OCI-LY3 (cell line): ENCODE data around the gene B4GALNT1.
A peak's percentile ranks its signal among the peaks of the same experiment; 100 is the strongest.

Experiments used
- H2AFZ ChIP-seq: fragments of 200-600, 300-600 bp; shearing (Covaris generic); 2 replicates; pipeline ENCODE4 v1.6.0; 2014; ENCODE audit warnings: antibody characterized with exemption, low read depth, low read length
- H3K27ac ChIP-seq: fragments of 200-600, 300-600 bp; sonication (generic); 2 replicates; pipeline ENCODE4 v1.5.1; 2014; ENCODE audit warnings: mild to moderate bottlenecking, low read length, moderate library complexity, mixed read lengths
- H3K27me3 ChIP-seq: fragments of 200-600, 300-600 bp; sonication (generic); 2 replicates; pipeline ENCODE4 v1.6.1; 2014; ENCODE audit warnings: low read depth, low read length, mixed read lengths
- H3K36me3 ChIP-seq: fragments of 200-600, 300-600 bp; sonication (generic); replicated peaks from 2 replicates; pipeline ENCODE3; 2014; ENCODE audit warnings: low read depth, low read length, mixed read lengths
- H3K4me1 ChIP-seq: fragments of 300-600, 200-600 bp; sonication (generic); 2 replicates; pipeline ENCODE4 v1.6.1; 2014; ENCODE audit warnings: low read length, mixed read lengths
- H3K4me2 ChIP-seq: fragments of 200-600, 300-600 bp; sonication (generic); 2 replicates; pipeline ENCODE4 v1.6.1; 2014; ENCODE audit warnings: low read length, mixed read lengths
- H3K4me3 ChIP-seq: fragments of 300-600, 200-600 bp; sonication (generic); 2 replicates; pipeline ENCODE4 v1.5.1; 2014; ENCODE audit warnings: antibody characterized with exemption, mild to moderate bottlenecking, low read length, moderate library complexity
- H3K79me2 ChIP-seq: fragments of 300-600, 200-600 bp; shearing (Covaris generic); 2 replicates; pipeline ENCODE4 v1.6.1; 2014; ENCODE audit warnings: mild to moderate bottlenecking, low read length, mixed read lengths
- H3K9ac ChIP-seq: fragments of 300-600, 200-600 bp; shearing (Covaris generic); 2 replicates; pipeline ENCODE4 v1.6.0; 2014; ENCODE audit warnings: mild to moderate bottlenecking, low read length, moderate library complexity
- H3K9me3 ChIP-seq: fragments of 200-600, 300-600 bp; shearing (Covaris generic); 2 replicates; pipeline ENCODE4 v1.6.1; 2014; ENCODE audit warnings: low read length, mixed read lengths; ENCODE audit not compliant: insufficient read depth
- H4K20me1 ChIP-seq: fragments of 200-600, 300-600 bp; sonication (generic); 2 replicates; pipeline ENCODE4 v1.6.1; 2016; ENCODE audit warnings: low read length, mixed read lengths; ENCODE audit not compliant: insufficient read depth
- EZH2phosphoT487 ChIP-seq: fragments of 200-600 bp; shearing (Covaris generic); IDR thresholded peaks from 2 replicates; pipeline ENCODE4 v1.6.1; 2018; ENCODE audit warnings: antibody characterized with exemption, mixed run types, low read depth
- TF ChIP-seq, protein P1 (sequence below): fragments of 200-600, 300-600 bp; sonication (generic); IDR thresholded peaks from 2 replicates; pipeline ENCODE4 v1.5.1; 2014; ENCODE audit warnings: antibody characterized with exemption, low read length, low read depth

The B4GALNT1 gene

DNA sequence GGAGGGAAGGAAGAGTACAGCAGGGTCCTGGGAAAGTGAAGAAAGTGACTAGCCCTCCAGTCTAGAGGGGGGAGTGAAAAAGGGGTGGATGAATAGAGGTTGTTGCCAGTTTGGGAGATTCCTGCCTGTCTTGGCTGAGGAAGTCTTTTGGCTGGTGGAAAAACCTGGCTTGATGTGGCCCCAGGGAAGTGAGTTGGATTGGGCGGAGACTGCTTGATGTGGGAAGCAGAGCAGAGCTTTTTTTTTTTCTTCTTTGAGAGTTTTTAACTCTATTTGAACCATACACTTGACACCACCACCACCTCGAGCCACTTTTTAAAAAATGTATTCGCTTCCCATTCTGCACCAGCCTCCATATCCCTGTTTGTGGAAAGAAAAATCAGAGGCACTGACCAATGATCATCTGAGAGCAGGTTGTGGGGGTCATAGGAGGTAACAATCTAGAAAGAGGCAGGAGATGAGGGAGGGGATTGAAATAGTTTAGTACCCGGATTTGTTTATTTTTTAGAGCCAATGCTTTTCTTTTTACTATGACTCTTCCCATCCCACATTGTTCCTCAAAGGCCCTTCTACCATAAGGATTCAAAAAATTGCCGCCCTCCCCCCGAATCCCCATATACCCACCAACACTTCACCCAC, 29.1 kb downstream of the B4GALNT1 start:
- H3K79me2 ChIP-seq, result peaks cover 11% of the 10 kb centered on the region
- peak overlapping the region; percentile 95 for H2AFZ ChIP-seq
- H3K4me2 ChIP-seq, result peak overlapping the region; percentile 100
- H3K27me3 ChIP-seq, result no peaks in the 10 kb centered on the region
- H3K9me3 ChIP-seq, result no peaks in the 10 kb centered on the region
- no peaks in the 10 kb centered on the region for H4K20me1 ChIP-seq
- H3K4me3 ChIP-seq, result peak overlapping the region; percentile 100
- TF ChIP-seq, protein P1, sequence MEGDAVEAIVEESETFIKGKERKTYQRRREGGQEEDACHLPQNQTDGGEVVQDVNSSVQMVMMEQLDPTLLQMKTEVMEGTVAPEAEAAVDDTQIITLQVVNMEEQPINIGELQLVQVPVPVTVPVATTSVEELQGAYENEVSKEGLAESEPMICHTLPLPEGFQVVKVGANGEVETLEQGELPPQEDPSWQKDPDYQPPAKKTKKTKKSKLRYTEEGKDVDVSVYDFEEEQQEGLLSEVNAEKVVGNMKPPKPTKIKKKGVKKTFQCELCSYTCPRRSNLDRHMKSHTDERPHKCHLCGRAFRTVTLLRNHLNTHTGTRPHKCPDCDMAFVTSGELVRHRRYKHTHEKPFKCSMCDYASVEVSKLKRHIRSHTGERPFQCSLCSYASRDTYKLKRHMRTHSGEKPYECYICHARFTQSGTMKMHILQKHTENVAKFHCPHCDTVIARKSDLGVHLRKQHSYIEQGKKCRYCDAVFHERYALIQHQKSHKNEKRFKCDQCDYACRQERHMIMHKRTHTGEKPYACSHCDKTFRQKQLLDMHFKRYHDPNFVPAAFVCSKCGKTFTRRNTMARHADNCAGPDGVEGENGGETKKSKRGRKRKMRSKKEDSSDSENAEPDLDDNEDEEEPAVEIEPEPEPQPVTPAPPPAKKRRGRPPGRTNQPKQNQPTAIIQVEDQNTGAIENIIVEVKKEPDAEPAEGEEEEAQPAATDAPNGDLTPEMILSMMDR, result no peak
- no peak for TF ChIP-seq EZH2phosphoT487
- peak overlapping the region; percentile 97 for H3K9ac ChIP-seq
- H3K27ac ChIP-seq, result peak overlapping the region; percentile 52; the same call in 1 of the 2 replicates
- H3K4me1 ChIP-seq, result peaks cover 13% of the 10 kb centered on the region
- peaks cover 10% of the 10 kb centered on the region for H3K36me3 ChIP-seq

DNA sequence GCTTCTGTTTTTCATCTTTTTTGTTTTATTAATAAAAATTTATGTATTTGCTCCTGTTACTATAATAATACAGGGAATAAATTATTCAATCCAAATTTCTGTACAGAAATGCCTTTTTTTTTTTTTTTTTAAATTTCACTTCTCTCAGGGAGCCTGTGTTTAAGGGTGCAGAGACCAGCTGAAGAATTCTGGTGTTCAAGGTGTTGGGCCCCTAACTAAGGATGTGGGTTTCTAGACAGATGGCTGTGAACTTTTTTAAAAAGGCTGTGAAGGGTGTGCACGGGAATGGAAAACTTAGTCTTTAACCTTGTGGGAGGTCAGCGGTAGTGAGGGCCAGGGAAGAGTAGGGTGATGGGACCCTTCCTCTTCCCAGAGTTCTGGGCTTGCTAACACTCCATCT, 29.7 kb downstream of the B4GALNT1 start:
- H2AFZ ChIP-seq, result no peak overlapping the region

GRCh38 chr12:57602544-57602943, 30.5 kb downstream of the B4GALNT1 start:
- H3K79me2 ChIP-seq, result peaks cover 11% of the 10 kb centered on the region
- TF ChIP-seq EZH2phosphoT487, result no peak
- TF ChIP-seq, protein P1, result no peak
- H3K27me3 ChIP-seq, result no peaks in the 10 kb centered on the region
- peaks cover 7% of the 10 kb centered on the region for H3K36me3 ChIP-seq
- H3K9ac ChIP-seq, result no peak overlapping the region
- no peaks in the 10 kb centered on the region for H3K9me3 ChIP-seq
- H3K27ac ChIP-seq, result no peak overlapping the region
- peaks cover 13% of the 10 kb centered on the region for H3K4me1 ChIP-seq
- H4K20me1 ChIP-seq, result no peaks in the 10 kb centered on the region
- no peak overlapping the region for H3K4me3 ChIP-seq
- H2AFZ ChIP-seq, result no peak overlapping the region
- H3K4me2 ChIP-seq, result no peak overlapping the region

More for the DNA sequence above, 29.7 kb downstream of the B4GALNT1 start:
- Histone ChIP-seq H3K4me3 (no peak overlapping the region), H4K20me1 (no peaks in the 10 kb centered on the region), H3K36me3 (peaks cover 7% of the 10 kb centered on the region), H3K27ac (no peak overlapping the region), H3K27me3 (no peaks in the 10 kb centered on the region), H3K9ac (no peak overlapping the region), H3K4me2 (no peak overlapping the region), H3K9me3 (no peaks in the 10 kb centered on the region), H3K4me1 (peaks cover 13% of the 10 kb centered on the region), H3K79me2 (peaks cover 11% of the 10 kb centered on the region)
- no peak for TF ChIP-seq EZH2phosphoT487
- TF ChIP-seq, protein P1, result no peak

GRCh38 chr12:57600395-57600794, 32.6 kb downstream of the B4GALNT1 start:
- H3K4me2 ChIP-seq, result no peak overlapping the region
- H2AFZ ChIP-seq, result no peak overlapping the region
- no peak overlapping the region for H3K27ac ChIP-seq
- peaks cover 7% of the 10 kb centered on the region for H3K36me3 ChIP-seq
- H3K9ac ChIP-seq, result no peak overlapping the region
- no peak for TF ChIP-seq EZH2phosphoT487
- TF ChIP-seq, protein P1, result no peak
- H4K20me1 ChIP-seq, result no peaks in the 10 kb centered on the region
- peaks cover 8% of the 10 kb centered on the region for H3K4me1 ChIP-seq
- no peaks in the 10 kb centered on the region for H3K9me3 ChIP-seq
- no peak overlapping the region for H3K4me3 ChIP-seq
- no peaks in the 10 kb centered on the region for H3K27me3 ChIP-seq
- peaks cover 6% of the 10 kb centered on the region for H3K79me2 ChIP-seq
